Measurements from ENCODE around the gene RANGRF.

The RANGRF gene

DNA sequence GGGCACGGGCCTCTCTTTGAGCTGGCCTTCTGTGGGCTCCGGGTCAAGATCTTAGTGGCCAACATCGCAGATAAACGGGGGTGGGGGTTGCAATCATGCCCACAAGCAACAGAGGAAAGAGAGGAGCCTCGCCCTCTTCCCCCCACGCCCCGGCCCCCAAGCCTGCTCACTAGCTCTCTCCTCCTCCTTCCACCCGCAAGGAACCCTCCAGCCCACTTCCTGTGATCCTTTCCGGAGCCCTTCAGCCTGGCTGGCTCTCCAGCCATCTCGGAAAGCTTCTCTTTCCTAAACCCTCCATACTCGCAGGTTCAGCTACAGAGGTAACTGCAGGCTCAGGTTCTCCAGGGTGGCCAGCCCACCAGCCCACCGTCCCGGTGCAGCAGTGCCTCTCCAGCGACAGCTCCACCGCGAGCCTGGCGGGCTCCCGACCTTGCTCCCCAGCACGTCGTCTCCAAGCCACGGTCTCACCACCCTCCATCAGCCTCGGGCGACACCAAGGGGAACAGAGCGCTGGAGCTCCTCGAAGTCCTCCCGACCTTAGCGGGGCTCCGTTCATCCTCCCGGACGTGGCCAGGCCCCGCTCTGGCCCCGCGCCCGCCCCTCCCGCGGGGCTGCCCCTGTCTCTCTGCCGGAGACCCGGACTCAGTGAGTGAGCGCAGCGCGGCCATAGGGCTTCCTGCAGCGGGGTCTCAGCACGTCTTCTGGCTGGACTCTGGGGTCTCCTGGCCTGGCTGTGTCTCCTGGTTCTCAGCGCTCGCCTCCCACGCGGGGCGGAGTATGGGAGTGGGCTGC, 38.2 kb downstream of the RANGRF start:
- Histone ChIP-seq H3K79me2 (ENCODE audit: insufficient read depth, low read length) (no peaks in the 10 kb centered on the region), H3K4me2 (ENCODE audit: insufficient read depth, low read length) (no peak overlapping the region), H2AFZ (ENCODE audit: low read depth, low read length) (0 out of 2 replicates have a peak overlapping the region, but pooled peaks have one; percentile 10), H4K20me1 (ENCODE audit: insufficient read depth, low read length) (no peaks in the 10 kb centered on the region), H3K9me3 (ENCODE audit: insufficient read depth, low read length, severe bottlenecking) (no peaks in the 10 kb centered on the region), H3K27me3 (ENCODE audit: insufficient read depth, low read length, poor library complexity) (no peaks in the 10 kb centered on the region), H3K9ac (ENCODE audit: low read depth, low read length) (no peak overlapping the region), H3K4me1 (ENCODE audit: insufficient read depth, low read length) (no peaks in the 10 kb centered on the region), H3K4me3 (ENCODE audit: low read depth in 1 of 2, low read length in 2 of 2) (no peak overlapping the region), H3K27ac (ENCODE audit: low read length) (no peak overlapping the region), H3K36me3 (ENCODE audit: insufficient read depth, low read length) (no peaks in the 10 kb centered on the region)
- no peak for TF ChIP-seq EZH2 (IDR thresholded peaks at IDR 0.05; ENCODE audit: borderline replicate concordance, low read depth, low read length, severe bottlenecking)
- DNase-seq (no peak), ATAC-seq (ENCODE audit: insufficient read depth, low read depth) (peak; percentile 40; the same call in 1 of the 3 replicates)

DNA sequence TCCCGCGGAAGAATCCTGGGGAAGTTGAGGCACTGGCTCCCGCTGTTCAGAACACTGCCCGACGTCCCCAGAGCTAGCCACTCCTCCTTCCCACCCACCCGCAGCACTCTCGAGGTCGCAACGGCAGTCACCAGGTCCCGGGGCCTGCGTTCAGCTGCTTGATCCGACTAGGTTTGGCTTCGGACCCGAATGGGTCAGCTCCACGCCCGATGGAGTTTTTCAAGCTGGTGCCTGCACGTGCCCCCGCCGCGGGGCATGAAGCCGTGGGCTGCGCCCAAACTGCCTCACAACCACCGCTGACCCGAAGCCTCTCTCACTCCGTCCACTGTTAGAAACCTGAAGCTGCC, 38.8 kb downstream of the RANGRF start:
- Histone ChIP-seq H2AFZ (ENCODE audit: low read depth, low read length) (no peak overlapping the region), H3K4me3 (ENCODE audit: low read depth in 1 of 2, low read length in 2 of 2) (no peak overlapping the region), H4K20me1 (ENCODE audit: insufficient read depth, low read length) (no peaks in the 10 kb centered on the region)

DNA sequence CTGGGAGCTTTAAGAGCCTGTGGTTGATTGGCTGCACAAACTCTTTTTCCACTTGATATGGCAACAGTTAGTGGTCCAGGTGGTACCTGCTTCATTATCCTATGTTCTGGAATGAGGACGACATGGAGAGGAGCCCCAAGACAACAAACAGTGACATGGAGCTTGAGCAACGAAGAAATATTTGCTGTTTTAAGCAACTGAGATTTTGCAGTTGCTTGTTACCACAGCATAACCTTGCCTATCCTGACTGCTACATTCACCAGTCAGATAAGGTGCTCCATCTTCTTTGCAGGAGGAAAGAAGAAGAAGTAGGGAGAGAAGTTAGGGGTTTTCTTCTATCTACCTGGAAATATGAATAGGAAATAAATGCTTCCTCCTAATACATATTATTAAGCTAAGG, 43.7 kb downstream of the RANGRF start:
- no peak overlapping the region for H3K9ac ChIP-seq (ENCODE audit: low read depth, low read length)
- no peaks in the 10 kb centered on the region for H3K79me2 ChIP-seq (ENCODE audit: insufficient read depth, low read length)
- no peak overlapping the region for H3K4me3 ChIP-seq (ENCODE audit: low read depth in 1 of 2, low read length in 2 of 2)
- no peaks in the 10 kb centered on the region for H4K20me1 ChIP-seq (ENCODE audit: insufficient read depth, low read length)
- H3K36me3 ChIP-seq (ENCODE audit: insufficient read depth, low read length): no peaks in the 10 kb centered on the region
- H3K4me2 ChIP-seq (ENCODE audit: insufficient read depth, low read length): no peak overlapping the region
- H3K4me1 ChIP-seq (ENCODE audit: insufficient read depth, low read length): no peaks in the 10 kb centered on the region
- H3K9me3 ChIP-seq (ENCODE audit: insufficient read depth, low read length, severe bottlenecking): no peaks in the 10 kb centered on the region
- ATAC-seq (ENCODE audit: insufficient read depth, low read depth) (no peak), DNase-seq (no peak)
- H3K27ac ChIP-seq (ENCODE audit: low read length): no peak overlapping the region
- H3K27me3 ChIP-seq (ENCODE audit: insufficient read depth, low read length, poor library complexity): no peaks in the 10 kb centered on the region
- no peak overlapping the region for H2AFZ ChIP-seq (ENCODE audit: low read depth, low read length)
- TF ChIP-seq EZH2 (IDR thresholded peaks at IDR 0.05; ENCODE audit: borderline replicate concordance, low read depth, low read length, severe bottlenecking): no peak
- TF ChIP-seq, protein P1, sequence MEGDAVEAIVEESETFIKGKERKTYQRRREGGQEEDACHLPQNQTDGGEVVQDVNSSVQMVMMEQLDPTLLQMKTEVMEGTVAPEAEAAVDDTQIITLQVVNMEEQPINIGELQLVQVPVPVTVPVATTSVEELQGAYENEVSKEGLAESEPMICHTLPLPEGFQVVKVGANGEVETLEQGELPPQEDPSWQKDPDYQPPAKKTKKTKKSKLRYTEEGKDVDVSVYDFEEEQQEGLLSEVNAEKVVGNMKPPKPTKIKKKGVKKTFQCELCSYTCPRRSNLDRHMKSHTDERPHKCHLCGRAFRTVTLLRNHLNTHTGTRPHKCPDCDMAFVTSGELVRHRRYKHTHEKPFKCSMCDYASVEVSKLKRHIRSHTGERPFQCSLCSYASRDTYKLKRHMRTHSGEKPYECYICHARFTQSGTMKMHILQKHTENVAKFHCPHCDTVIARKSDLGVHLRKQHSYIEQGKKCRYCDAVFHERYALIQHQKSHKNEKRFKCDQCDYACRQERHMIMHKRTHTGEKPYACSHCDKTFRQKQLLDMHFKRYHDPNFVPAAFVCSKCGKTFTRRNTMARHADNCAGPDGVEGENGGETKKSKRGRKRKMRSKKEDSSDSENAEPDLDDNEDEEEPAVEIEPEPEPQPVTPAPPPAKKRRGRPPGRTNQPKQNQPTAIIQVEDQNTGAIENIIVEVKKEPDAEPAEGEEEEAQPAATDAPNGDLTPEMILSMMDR (IDR thresholded peaks at IDR 0.05; ENCODE audit: borderline replicate concordance, extremely low read depth, low read length, poor library complexity, severe bottlenecking): no peak

More for the DNA sequence above, 38.8 kb downstream of the RANGRF start:
- no peaks in the 10 kb centered on the region for H3K27me3 ChIP-seq (ENCODE audit: insufficient read depth, low read length, poor library complexity)
- TF ChIP-seq EZH2 (IDR thresholded peaks at IDR 0.05; ENCODE audit: borderline replicate concordance, low read depth, low read length, severe bottlenecking): no peak
- TF ChIP-seq, protein P1 (IDR thresholded peaks at IDR 0.05; ENCODE audit: borderline replicate concordance, extremely low read depth, low read length, poor library complexity, severe bottlenecking): no peak
- H3K36me3 ChIP-seq (ENCODE audit: insufficient read depth, low read length): no peaks in the 10 kb centered on the region
- no peak overlapping the region for H3K27ac ChIP-seq (ENCODE audit: low read length)
- H3K4me1 ChIP-seq (ENCODE audit: insufficient read depth, low read length): no peaks in the 10 kb centered on the region
- no peaks in the 10 kb centered on the region for H3K9me3 ChIP-seq (ENCODE audit: insufficient read depth, low read length, severe bottlenecking)
- H3K4me2 ChIP-seq (ENCODE audit: insufficient read depth, low read length): no peak overlapping the region
- H3K9ac ChIP-seq (ENCODE audit: low read depth, low read length): no peak overlapping the region
- DNase-seq (no peak), ATAC-seq (ENCODE audit: insufficient read depth, low read depth) (no peak)
- no peaks in the 10 kb centered on the region for H3K79me2 ChIP-seq (ENCODE audit: insufficient read depth, low read length)

DNA sequence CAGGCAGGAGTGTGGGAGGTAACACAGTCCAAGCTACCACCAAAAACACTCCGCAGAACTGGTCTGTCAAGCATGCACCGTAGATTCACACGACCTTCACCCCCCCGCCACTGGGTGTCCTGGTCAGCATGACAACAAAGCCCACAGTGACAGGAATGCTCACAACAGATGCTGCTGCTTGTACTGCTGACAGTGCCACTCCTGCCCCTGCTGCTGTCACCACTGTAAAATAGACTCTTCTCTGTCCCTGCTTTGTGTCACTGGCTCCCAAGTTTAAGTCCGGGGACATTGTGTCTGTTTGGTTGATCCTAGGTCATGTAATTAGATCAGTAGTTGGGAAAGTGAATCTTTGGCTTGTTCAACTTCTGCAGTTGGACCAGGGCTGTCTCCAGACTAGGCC, 44.2 kb downstream of the RANGRF start:
- Histone ChIP-seq H3K4me3 (ENCODE audit: low read depth in 1 of 2, low read length in 2 of 2) (no peak overlapping the region), H4K20me1 (ENCODE audit: insufficient read depth, low read length) (no peaks in the 10 kb centered on the region), H3K27ac (ENCODE audit: low read length) (no peak overlapping the region), H3K9ac (ENCODE audit: low read depth, low read length) (no peak overlapping the region), H3K27me3 (ENCODE audit: insufficient read depth, low read length, poor library complexity) (no peaks in the 10 kb centered on the region), H3K9me3 (ENCODE audit: insufficient read depth, low read length, severe bottlenecking) (no peaks in the 10 kb centered on the region), H3K79me2 (ENCODE audit: insufficient read depth, low read length) (no peaks in the 10 kb centered on the region), H2AFZ (ENCODE audit: low read depth, low read length) (no peak overlapping the region), H3K36me3 (ENCODE audit: insufficient read depth, low read length) (no peaks in the 10 kb centered on the region), H3K4me2 (ENCODE audit: insufficient read depth, low read length) (no peak overlapping the region), H3K4me1 (ENCODE audit: insufficient read depth, low read length) (no peaks in the 10 kb centered on the region)
- no peak for ATAC-seq (ENCODE audit: insufficient read depth, low read depth)
- TF ChIP-seq, protein P1 (IDR thresholded peaks at IDR 0.05; ENCODE audit: borderline replicate concordance, extremely low read depth, low read length, poor library complexity, severe bottlenecking): no peak
- TF ChIP-seq EZH2 (IDR thresholded peaks at IDR 0.05; ENCODE audit: borderline replicate concordance, low read depth, low read length, severe bottlenecking): no peak
- no peak for DNase-seq
